Fibroblast of lung (primary cell): ENCODE data around the gene GGCX.

Experiments used
- EZH2 ChIP-seq: IDR thresholded peaks from 2 replicates; pipeline ENCODE4 v1.5.1; 2012; ENCODE audit warnings: low read length, control low read depth, mild to moderate bottlenecking; ENCODE audit errors: missing control alignments
- TF ChIP-seq, protein P1 (sequence below), 2 donors: IDR thresholded peaks in 1 of 2; conservative IDR thresholded peaks in 1 of 2; 1 replicate in 1 of 2; 2 replicates in 1 of 2; pipeline ENCODE4 v1.5.1; 2011 to 2012; ENCODE audit warnings: low read length in 2 of 2, control low read depth in 1 of 2, inconsistent platforms in 1 of 2, low read depth in 1 of 2, mild to moderate bottlenecking in 1 of 2

DNA sequence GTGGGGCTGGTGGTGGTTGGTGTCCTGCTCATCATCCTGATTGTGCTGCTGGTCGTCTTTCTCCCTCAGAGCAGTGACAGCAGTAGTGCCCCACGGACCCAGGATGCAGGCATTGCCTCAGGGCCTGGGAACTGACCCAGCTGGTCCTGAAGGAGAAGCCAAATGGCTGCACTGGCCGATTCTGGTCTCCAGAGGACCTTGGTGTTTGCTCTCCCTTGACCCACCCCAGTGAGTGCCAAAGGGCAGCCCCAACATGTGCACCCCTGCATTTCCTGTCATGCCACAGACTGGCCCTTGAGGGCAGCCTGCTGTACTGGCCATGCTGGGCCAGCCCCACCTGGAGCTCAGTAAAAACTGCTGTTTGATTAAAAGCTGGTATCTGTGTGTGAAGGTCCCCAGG lies 31.7 kb upstream of the GGCX start:
- TF ChIP-seq, protein P1, sequence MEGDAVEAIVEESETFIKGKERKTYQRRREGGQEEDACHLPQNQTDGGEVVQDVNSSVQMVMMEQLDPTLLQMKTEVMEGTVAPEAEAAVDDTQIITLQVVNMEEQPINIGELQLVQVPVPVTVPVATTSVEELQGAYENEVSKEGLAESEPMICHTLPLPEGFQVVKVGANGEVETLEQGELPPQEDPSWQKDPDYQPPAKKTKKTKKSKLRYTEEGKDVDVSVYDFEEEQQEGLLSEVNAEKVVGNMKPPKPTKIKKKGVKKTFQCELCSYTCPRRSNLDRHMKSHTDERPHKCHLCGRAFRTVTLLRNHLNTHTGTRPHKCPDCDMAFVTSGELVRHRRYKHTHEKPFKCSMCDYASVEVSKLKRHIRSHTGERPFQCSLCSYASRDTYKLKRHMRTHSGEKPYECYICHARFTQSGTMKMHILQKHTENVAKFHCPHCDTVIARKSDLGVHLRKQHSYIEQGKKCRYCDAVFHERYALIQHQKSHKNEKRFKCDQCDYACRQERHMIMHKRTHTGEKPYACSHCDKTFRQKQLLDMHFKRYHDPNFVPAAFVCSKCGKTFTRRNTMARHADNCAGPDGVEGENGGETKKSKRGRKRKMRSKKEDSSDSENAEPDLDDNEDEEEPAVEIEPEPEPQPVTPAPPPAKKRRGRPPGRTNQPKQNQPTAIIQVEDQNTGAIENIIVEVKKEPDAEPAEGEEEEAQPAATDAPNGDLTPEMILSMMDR (conservative IDR thresholded peaks at IDR 0.05 in 1 of 2, IDR thresholded peaks at IDR 0.05 in 1 of 2; ENCODE audit: low read depth in 1 of 2, low read length in 2 of 2): no peak
- TF ChIP-seq EZH2: no peak
